Right renal cortex interstitium (tissue), 3 donors: ENCODE results near the gene TUBGCP2. TPM values are rescaled to one million over a fixed set of nuclear protein-coding genes. Genes with fewer than 3 reads are reported as not detected.

Source experiments
- DNase-seq, 3 donors: peaks; one replicate each; pipeline ENCODE4 v3.0.0-alpha.2; 2013; ENCODE audit warnings: low read depth in 3 of 3, low spot score in 2 of 3
- polyA plus RNA-seq, 3 donors: library from polyadenylated mRNA; unstranded; fragments of 120-200 nt; gene quantifications; one replicate each; pipeline ENCODE4 v1.2.1, GENCODE V29; 2013; ENCODE audit not compliant: insufficient read length in 3 of 3

The TUBGCP2 gene
- polyA plus RNA-seq, 3 donors: 53.6 to 60.4 (median 56.3) TPM

DNA sequence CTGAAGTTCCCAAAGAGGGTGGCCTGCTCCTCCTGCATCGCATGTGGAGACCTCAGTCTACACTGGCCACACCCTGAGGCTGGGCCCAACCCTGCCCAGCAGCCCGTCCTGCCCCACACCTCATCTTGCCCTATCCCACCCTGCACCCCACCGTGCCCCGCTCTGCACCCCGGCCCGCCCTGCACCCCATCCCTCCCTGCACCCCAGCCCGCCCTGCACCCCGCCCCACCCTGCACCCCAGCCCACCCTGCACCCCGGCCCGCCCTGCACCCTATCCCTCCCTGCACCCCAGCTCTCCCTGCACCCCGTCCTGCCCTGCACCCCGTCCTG, 56.5 kb downstream of the TUBGCP2 start:
- no peak for DNase-seq

DNA sequence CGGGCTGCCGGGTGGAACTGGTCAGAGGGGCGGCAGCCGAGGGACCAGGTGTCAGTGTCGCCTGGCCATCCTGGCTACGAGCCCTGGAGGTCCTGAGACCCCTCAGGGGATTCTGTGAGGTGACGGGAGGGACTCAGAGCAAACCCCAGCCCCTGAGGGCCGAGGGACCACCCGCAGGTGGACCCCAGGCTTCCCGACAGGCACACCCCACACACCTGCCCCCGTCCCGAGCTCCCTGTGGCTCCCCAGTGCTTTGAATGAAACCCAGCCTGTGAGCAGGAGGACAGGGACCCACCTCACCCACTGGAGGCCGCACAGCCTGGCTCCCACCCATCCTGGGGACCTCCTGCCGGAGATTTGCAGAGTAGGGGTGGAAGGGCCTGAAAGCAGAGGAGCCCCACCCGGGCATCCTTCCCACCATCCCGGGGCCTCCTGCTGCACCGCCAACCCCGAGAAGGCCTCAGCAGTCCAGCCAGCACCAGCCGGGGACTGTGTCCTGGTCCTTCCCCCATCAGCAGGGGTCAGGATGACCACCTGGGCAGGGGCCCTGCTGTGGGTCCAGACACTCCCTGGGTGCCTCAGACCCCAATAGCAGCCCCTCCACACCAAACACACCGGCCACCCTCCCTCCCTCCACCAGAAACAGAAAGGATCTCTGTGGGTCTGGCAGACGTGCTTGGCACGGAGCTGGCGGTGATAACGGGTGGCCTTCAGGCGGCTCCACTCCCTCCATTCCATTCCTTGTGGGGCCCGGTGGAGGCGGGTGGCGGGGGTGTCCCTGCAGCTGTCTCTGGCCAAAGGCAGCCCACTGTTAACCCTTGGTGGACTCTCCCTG, 57.1 kb downstream of the TUBGCP2 start:
- DNase-seq: no peak

DNA sequence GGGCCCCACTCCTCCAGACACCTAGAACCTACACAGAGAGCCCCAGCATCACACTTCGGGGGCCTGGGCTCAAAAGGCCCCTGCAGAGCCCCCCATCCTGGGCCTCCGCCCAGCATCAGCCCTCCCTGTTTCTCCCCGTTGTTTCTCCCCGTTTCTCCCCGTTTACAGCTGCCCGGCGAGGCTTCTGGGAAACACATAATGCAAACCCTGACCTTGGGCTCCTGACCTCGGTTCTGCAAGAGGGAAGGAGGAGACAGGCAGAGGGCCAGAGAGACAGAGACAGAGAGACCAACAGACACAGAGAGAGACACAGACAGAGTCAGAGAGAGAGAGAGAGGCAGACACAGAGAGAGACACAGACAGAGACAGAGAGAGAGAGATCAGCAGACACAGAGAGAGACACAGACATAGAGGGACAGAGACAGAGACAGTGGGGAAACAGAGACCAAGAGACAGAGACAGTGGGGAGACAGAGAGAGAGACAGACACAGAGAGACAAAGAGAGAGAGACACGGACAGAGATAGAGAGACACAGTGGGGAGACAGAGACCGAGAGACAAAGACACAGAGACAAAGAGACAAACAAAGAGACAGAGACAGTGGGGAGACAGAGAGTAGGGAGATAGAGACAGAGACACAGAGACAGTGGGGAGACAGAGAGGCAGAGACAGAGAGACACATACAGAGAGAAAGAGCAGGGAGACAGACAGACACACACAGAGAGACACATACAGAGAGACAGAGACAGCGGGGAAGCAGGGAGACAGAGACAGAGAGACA, 58.5 kb downstream of the TUBGCP2 start:
- DNase-seq: no peak

DNA sequence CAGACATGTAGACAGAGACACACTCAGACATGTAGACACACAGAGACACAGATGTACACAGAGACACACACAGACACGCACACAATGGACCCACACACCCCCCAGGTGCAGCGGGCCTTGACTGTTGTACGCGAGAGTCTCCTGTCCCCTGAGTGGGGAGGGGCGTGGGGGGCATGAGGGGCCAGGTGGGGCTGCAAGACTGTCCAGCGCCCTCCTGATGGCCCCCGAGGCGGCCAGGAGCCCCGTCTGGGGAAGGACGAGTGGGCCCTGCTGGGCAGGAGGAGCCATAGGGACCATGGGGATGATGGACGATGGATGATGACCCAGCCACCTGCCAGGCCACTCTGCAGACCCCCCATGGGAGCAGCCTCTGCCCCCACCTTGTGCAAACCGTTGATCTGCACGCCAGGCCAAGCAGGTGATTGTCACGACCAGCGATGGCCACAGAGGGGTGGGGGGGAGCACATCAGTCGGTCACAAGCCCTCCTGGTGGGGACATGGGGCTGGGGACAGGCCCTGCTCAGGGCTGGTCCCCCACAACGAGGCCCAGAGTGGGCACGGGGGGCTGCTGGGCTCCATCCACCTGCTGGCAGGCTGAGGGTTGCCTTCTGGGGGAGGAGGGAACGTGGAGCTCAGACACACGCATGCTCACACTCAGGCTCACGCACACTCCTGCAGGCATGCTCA, 59.4 kb downstream of the TUBGCP2 start:
- DNase-seq: no peak

DNA sequence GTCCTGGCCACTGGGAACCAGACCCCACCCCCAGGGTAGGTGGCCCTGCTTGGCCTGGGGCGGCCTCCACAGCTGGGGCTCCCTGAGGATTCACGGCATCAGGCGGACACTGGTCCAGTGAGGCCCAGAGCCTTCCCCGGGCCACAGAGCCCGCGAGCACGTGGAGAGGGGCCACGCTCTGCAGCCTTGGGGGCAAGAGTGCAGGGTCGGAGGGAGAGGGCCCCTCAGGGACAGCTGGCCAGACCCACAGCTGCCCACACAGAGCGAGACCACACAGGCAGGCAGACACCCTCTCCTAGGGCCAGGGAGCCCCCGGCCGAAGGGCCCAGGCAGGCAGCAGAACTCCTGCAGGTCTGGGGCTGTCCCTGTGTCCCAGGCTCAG, 60.3 kb downstream of the TUBGCP2 start:
- no peak for DNase-seq

DNA sequence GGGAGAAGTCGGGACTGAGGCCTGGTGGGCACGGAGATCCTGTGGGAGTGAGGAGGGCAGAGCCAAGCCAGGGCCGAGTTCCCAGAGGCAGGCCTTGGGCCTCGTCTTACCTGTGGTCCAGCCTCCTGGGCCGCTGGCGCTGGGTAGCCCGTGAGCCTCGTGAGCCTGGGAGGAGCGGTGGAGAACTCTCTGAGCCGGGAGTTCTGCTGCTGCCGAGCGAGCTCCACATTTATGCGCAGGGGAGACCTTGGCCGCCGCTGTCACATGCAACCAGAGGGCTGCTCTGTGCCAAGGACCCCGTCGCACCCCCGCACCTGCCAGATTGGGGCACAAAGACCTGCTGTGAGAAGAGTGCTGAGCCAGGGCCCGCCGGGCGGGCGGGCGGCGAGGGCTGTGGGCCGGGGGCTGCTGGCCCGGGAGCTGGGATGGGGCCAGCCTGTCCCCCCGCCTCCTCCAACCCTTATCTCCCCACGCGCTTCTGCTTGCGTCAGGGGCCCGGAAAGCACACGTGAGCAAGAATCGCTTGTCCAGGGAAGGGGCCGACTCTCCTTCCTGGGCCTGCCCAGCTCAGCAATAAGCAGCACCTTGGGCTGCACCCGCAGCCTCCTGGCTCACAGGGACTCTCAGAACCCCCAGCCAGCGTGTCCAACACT, 60.9 kb downstream of the TUBGCP2 start:
- no peak for DNase-seq

DNA sequence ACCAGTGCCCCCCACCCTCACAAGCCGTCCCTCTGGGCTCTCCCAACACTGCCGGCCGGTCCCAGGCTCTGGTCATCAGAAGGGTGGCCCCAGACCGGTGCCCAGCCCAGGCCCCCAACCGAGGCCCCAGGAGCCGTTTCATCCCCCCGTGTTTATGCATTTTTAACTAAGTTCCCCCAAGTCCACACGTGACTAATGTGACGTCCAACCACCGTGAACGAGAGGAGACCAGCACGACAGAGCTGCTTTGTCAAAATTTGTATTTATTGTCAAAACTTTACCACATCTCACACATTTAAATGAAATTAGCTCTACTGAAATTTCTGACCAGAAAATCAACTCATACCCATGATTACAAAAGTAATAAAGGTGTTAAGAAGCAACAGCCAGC, 62.4 kb downstream of the TUBGCP2 start:
- no peak for DNase-seq

DNA sequence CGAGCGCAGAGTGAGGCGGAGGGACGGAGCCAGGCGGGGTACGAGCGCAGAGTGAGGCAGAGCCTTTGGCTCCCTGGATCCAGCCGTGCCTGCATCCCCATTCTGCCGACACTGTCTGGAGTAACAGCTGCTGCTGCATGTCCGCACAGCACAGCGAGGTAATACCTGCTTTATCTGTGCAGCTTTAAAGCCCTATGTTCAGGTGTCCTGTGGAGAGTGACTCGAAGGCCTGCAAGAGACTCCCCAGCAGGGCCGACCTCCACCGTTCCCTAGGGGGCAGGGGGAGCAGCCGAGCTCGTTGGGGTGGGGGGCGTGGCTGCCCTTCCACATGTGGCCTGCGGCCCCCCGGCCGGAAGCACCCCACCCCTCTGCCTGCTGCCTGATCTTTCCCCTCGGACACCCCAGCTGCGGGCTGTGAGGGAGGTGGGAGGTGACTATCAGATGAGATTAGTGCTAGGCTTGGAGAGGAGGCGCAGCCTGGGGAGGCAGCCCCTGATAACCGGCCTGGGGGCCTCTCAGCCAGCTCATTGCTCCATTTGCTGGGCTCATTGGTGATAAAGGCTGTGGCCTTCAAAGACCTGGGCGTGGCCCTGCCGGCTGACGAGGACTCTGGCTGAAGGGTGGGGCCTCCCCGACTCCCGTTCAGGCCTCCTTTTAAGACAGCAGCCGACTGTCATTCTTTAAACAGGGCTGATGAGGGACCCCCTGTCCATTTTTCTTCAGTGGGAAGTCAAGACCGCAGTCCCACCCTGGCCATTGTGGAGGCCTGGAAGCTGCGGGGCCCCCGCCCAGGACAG, 63.0 kb downstream of the TUBGCP2 start:
- DNase-seq: no peak

DNA sequence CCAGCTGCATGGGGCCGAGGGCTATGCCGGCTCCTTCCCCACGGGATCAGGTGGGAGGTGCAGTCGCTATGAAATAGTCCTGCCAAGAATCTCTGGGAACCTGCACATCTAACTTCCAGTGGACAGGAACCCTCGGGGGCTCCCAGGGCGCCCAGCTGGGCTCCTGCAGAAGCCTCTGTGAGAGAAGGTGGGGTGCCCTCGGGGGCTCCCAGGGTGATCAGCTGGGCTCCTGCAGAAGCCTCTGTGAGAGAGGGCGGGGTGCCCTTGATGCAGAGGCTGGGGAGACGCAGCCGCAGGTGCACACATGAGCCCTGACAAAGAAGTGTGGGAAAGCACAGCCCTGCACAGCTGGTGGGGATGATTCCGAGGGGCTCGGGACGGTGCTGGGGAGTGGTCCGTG, 65.1 kb downstream of the TUBGCP2 start:
- no peak for DNase-seq

DNA sequence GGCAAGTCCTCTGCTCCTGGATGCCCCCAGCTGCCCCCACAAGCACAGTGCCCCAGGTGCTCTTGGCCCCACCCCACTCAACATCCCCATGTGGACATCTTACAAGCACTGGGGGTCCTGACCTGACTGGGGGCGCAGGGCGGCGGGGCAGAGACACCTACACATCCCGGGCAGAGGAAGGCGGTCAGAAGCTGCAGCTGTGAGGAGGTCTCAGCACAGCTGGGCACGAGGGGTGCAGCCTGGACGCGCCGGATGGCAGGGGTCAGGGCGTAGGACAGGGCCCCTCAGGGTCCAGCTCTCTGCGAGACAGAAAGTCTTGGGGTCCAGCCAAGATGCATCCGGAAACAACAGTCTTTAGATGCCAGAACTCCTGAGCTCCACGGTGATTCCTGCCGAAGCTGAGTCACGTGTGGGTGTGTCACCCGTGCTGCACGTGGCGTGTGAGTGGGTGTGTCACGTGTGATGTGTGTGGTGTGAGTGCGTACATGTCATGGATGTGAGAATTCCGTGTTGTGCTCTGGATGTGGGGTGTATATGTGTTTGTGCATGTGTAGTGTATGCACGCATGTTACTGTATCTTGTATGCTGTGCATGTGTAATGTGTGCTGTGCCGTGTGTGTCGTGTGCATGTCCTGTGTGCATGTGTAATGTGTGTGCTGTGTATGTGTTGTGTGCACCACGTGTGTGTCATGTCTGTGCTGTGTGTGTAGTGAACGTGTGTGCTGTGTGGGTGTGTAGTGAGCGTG, 65.9 kb downstream of the TUBGCP2 start:
- DNase-seq: no peak

DNA sequence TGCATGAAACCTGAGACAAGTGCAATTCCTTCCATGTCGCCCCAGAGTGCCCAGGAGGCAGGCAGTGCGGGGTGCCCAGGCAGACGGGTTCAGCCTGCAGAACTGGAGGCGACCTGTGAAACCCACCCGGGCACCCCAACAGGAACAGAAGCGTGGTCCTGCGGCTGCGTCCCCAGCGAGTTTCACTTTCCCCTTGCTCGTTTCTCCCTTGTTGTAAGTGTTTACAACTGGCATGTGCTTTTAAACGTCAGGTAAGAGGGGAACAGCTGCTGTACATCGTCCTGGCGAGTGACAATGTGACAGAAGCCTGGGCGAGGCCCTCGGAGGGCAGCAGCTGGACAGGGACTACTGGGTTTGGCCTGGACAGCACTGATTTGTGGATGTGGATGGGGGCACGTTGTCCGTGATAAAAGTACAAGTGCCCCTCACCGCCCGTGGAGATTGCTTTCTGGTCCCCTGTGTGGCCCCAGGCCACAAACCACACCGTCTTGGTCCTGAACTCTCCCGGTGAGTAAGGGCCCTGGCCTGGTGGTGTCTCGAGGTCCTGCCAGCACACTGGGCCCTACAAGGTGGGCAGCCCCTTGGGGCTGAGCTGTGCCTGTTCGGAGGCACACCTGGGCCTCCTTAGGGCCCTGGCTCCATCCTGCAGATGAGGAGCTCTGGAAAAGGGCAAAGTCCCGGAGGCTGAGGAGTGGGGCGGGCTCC, 67.0 kb downstream of the TUBGCP2 start:
- no peak for DNase-seq

DNA sequence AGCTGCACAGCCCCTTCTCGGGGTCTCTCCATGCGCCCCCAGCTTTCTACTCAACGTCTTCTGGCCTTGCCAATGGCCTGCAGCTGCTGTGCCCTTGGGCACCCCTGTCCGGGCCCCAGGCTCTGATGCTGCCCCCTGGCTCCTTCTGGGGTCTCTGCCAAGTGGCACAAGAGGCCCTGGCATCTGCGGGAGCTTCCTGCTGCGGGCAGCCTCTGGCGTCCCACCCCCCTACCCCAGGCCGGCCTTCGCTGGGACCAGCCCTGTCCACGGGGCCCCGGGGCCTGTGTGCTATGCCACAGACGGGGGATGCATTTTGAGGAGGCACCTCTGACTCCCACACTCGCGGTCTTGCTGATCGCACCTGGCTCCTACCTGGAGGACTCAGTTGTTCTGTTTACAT, 68.7 kb downstream of the TUBGCP2 start:
- no peak for DNase-seq

DNA sequence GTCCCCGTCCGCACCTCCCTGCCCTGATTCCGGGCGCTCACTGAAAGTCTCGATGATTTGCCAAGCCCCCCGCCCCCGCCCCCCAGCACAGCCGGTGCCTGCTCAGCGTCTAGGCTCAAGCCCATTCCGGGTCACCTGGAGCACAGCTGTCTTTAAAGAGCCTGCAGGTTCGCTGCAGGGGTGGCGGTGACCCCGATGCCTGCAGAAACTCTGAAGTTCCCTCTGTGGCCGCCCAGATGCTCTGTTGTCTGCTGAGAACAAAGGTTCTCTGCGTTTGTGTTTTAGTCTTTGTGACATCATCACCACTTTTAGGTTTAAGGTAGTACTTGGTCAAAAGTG, 70.2 kb downstream of the TUBGCP2 start:
- no peak for DNase-seq

DNA sequence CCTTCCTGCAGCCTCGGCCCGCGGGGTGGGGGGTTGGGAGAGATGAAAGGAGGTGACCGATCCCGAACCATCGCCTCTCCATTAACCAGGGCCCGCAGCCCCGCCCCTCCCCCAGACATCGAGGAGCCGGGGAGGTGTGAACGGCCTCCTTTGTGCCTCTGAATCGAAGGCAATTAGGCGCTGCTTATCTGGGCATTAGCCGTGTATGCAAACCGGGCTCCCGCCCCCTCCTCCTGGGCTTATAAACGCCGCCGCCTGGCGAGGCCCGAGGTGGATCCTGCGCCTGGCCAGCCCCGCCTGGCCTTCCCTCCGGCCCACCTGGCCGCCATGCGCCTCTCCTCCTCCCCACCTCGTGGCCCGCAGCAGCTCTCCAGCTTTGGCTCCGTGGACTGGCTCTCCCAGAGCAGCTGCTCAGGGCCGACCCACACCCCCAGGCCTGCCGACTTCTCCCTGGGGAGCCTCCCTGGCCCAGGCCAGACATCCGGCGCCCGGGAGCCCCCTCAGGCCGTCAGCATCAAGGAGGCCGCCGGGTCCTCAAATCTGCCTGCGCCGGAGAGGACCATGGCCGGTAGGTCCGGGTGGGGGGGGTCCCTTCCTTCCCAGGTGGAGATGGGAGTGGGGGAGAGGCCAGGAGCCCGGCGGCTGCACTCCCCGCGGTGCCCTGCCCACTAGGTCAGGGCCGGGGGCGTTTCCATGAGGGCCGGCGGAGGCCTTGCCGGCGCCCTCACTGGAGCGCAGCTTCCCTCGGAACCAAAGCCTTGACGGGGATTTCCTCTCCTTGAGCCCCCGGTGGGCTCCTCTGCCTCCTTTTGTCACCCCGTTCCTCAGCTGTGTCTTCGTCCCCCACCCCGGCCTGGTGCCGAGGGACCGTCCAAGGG, 70.8 kb downstream of the TUBGCP2 start, which contains the start of gene VENTX:
VENTX (plus strand) TSS at position 268 of the 878 bp plus-strand sequence; CDS start at position 328, 60 bp downstream.
- no peak for DNase-seq

DNA sequence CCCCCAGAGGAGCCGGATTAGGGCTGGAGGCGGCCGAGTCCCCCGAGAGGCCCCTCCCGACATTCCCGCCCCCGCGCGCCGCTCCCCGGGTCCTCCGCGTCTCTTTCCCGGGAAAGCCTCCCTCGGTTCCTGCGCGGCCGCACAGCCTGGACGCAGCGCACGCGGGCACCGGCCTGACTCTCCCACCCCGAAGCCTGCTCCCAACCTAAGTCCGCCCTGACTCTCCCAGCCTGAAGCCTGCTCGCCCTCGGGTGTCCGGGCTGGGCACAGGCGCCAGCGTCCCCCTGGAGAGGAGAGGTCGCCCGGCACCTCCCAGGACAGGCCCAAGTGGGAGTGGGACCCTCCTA, 71.5 kb downstream of the TUBGCP2 start:
- no peak for DNase-seq

DNA sequence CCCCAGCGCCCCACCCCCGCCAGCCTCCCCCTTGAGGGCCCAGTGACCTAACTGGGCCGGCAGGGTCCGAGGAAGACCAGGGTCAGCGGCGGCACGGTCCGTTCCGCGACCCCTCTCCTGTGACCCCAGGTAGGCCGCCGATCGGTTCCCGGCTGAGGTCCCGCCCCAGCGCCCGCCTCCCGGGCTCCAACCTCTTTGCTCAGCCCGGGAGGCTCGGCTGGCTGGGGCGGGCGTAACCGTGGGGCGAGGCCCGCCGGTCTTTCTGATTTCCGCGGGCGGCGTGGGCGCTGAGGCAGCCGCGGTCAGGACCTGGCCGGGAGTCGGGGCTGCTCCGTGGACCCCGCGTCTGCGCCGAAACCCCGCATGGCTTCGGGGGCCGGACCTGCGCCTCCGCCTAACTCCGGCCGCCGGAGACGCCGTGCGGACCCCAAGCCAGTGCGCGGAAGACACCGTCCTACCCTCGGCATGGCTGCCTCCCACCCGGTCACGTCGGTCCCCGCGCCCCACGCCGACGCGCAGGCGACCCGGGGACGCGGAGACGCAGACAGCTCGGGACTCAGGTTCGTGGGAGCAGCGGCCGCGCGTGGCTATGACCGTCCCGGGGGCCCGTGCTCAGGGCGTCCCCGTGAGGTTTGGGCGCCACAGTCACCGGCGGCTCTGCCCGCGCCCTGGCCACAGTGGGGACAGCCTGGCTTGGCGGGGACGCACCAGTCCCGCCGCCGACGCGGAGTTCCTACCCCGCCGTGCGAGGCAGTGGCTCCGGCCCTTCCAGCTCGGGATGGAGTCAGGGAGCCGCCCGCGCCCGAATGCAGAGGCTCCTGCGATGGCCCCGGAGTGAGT, 72.1 kb downstream of the TUBGCP2 start:
- DNase-seq: no peak

DNA sequence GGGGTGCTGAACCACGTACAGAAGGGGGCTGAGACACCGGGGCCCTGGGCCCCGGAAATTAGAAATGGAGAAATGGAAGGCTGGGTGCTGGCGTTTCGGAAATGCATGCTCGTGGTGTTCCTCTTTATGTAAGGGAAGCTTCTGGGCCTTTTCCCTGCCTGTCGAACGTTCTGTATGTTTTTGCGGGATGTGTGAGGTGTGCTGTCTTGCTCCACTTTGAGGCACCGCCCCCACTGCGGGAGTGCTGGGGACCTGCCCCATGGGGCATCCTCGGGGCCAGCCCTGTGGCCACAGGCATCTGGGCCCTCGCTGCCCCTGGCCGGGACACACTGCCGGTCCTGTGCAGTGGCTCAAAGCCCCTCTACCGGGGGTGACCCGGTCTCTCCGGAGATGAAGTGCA, 72.7 kb downstream of the TUBGCP2 start:
- no peak for DNase-seq
